Measurements from ENCODE around the gene MAP1B.

Gene MAP1B

GRCh38 chr5:72153551-72153950 is 46.3 kb downstream of the MAP1B start:
- H3K4me3 ChIP-seq (replicated peaks in 1 of 2; ENCODE audit: low read depth in 2 of 2, low read length in 2 of 2) = no peak overlapping the region
- DNase-seq (ENCODE audit: low read depth in 2 of 2) = no peak
- TF ChIP-seq, protein P1, sequence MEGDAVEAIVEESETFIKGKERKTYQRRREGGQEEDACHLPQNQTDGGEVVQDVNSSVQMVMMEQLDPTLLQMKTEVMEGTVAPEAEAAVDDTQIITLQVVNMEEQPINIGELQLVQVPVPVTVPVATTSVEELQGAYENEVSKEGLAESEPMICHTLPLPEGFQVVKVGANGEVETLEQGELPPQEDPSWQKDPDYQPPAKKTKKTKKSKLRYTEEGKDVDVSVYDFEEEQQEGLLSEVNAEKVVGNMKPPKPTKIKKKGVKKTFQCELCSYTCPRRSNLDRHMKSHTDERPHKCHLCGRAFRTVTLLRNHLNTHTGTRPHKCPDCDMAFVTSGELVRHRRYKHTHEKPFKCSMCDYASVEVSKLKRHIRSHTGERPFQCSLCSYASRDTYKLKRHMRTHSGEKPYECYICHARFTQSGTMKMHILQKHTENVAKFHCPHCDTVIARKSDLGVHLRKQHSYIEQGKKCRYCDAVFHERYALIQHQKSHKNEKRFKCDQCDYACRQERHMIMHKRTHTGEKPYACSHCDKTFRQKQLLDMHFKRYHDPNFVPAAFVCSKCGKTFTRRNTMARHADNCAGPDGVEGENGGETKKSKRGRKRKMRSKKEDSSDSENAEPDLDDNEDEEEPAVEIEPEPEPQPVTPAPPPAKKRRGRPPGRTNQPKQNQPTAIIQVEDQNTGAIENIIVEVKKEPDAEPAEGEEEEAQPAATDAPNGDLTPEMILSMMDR (IDR thresholded peaks at IDR 0.05; ENCODE audit: low read depth, low read length) = no peak

DNA sequence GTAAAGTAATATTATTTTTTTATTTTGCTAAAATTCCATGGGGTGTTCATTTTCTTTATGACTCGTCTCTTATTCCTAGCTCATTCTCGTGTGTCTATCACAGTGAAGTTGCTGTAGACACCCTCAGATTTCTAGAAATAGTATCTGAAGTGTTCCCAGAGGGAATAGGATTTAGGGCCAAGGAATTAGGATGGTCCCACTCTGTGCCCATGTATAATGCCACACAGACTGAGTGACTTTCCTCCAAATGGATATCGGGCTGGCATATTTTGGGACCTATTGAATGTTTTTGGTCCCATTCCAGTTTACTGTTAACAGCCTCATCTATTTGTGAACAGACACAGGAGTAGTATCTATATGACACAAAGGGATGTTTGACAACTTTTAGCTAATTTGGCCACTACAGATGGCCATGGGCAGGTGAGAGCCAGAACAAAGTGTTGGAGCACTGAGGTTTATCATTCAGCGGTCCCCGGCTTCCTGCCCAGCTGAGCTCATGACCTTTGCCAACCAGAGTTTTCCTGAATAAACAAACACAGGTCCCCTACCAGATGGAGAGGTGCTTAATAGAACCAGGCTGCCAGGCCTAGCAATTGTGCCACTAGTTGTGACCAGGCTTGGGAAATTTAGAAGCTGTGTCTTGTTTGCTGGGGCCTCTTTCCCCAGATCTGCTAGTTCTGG is 46.9 kb downstream of the MAP1B start:
- TF ChIP-seq, protein P1 (IDR thresholded peaks at IDR 0.05; ENCODE audit: low read depth, low read length) = no peak
- no peak overlapping the region for H3K4me3 ChIP-seq (replicated peaks in 1 of 2; ENCODE audit: low read depth in 2 of 2, low read length in 2 of 2)
- DNase-seq (ENCODE audit: low read depth in 2 of 2) = no peak

DNA sequence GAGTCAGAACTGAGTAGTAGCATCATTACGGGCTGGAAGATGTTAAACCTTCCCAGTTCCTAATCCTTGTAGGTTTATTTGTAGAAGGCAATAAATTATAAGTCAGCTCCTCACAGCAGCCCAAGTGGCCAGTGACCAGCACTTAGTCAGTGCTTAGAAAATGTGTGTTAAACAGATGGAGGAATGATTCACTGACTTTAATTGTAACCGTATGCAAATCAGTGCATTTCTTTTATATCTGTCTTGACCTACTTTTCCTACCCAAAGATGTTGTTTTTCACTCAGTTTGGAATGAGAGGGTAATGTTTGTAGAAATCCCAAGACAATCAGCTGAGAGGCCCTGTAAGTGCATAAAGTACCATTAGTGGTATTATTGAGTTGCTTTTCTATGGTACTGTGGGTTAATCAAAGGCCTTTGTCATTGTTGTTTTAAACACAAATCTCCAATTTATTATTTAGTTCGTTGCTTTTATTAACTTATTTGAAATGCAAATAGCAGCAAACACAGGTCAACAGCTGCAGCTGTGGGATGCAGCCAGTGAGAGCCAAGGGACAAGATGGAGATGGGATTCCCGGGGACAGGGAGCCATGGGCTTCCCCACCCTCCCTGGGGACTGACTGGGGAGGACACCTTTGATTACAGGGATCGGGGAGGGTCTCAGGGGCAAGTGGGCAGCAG is 49.8 kb downstream of the MAP1B start:
- TF ChIP-seq, protein P1 (IDR thresholded peaks at IDR 0.05; ENCODE audit: low read depth, low read length) = no peak
- peak; percentile 65 to 85 for DNase-seq (ENCODE audit: low read depth in 2 of 2)
- no peak overlapping the region for H3K4me3 ChIP-seq (replicated peaks in 1 of 2; ENCODE audit: low read depth in 2 of 2, low read length in 2 of 2)

GRCh38 chr5:72157625-72157962 is 50.3 kb downstream of the MAP1B start:
- TF ChIP-seq, protein P1 (IDR thresholded peaks at IDR 0.05; ENCODE audit: low read depth, low read length) = no peak

DNA sequence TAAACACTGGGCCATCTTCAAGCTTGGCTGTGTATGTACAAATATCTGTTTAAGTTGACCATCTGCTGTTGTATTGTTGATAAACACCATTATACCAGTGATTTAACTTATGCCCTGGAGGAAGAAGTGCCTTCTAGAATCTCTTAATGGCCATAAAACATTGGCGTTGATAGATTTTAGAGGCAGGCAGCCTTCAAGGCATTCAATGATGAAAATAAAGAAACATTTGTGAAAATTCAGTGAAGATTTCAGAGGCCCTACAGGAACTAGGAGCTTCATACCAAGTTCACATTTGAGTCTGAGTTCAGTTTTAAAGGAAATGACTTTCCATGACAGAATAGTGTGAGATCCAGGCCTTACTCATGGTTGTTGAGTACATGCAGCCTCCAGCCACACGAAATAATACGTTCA is 52.2 kb downstream of the MAP1B start:
- TF ChIP-seq, protein P1 (IDR thresholded peaks at IDR 0.05; ENCODE audit: low read depth, low read length) = no peak
- no peak overlapping the region for H3K4me3 ChIP-seq (replicated peaks in 1 of 2; ENCODE audit: low read depth in 2 of 2, low read length in 2 of 2)
- DNase-seq (ENCODE audit: low read depth in 2 of 2) = peak in 1 of 2 donors; percentile 71

More at GRCh38 chr5:72157625-72157962, 50.3 kb downstream of the MAP1B start:
- no peak overlapping the region for H3K4me3 ChIP-seq (replicated peaks in 1 of 2; ENCODE audit: low read depth in 2 of 2, low read length in 2 of 2)
- no peak for DNase-seq (ENCODE audit: low read depth in 2 of 2)

- no peak overlapping the region for H3K4me3 ChIP-seq (replicated peaks in 1 of 2; ENCODE audit: low read depth in 2 of 2, low read length in 2 of 2)
- TF ChIP-seq, protein P1 (IDR thresholded peaks at IDR 0.05; ENCODE audit: low read depth, low read length) = no peak
- peak; percentile 69 to 91 for DNase-seq (ENCODE audit: low read depth in 2 of 2)
Observed at GRCh38 chr5:72160329-72160728, 53.1 kb downstream of the MAP1B start.

Measured in cardiac fibroblast (primary cell).